H54 (cell line): Measurements from ENCODE around the gene FJX1.

Experiments used
- DNase-seq: peaks from one replicate; pipeline ENCODE4 v3.0.0; 2011; ENCODE audit warnings: low spot score, mixed read lengths; ENCODE audit not compliant: insufficient read length
- FAIRE-seq: peaks from 3 replicates; lab custom pipeline; 2011; peaks lifted over from hg19 to GRCh38; lab: Jason Lieb, UNC
- POLR2A ChIP-seq: IDR thresholded peaks from 2 replicates; pipeline ENCODE4 v1.6.1; 2011; ENCODE audit warnings: low read depth, mild to moderate bottlenecking, low read length

The FJX1 gene, protein sequence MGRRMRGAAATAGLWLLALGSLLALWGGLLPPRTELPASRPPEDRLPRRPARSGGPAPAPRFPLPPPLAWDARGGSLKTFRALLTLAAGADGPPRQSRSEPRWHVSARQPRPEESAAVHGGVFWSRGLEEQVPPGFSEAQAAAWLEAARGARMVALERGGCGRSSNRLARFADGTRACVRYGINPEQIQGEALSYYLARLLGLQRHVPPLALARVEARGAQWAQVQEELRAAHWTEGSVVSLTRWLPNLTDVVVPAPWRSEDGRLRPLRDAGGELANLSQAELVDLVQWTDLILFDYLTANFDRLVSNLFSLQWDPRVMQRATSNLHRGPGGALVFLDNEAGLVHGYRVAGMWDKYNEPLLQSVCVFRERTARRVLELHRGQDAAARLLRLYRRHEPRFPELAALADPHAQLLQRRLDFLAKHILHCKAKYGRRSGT

DNA sequence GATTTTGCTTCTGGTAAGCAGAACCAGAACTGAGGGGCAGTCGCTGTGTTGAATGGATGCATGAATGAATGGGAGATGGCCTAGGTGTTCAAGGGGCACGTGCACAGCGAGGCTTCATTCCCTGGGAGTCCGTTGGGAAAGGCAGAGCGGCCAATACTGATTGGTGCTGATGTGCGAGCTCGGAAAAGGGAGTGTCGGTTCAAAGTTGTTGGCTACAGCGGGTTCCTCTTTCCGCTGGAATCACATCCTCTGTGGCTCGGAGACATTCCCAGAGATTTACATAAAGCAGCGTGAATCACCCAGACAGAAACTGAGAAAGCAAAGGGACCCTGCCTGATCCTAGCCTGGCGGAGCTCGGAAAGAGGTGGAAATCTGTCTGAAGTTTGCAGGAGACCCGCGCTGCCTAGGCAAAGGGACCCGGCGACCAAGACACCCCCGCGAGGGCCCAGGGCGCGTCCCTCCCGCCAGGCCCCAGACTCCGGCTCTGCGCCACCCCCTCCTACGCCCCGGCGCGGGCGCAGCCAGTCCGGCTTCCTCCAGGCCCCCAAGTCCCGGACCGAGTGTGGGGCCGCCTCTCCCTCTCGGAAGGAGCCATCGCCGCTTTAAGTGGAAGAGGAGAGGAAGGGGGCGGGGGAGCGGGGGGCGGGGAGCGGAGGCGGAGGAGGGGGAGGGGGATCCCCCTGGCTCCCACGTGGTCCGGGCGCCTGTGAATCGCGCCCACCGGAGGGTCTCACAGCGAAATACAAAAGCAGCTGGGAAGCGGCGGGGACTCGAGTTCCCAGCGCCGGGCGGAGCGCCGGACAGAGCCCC, at the start of gene FJX1:
Gene FJX1 (plus strand): TSS at position 774 of the 810 bp plus-strand sequence. CDS start 177 bp downstream, outside the sequence.
- peak; percentile 21 for TF ChIP-seq POLR2A
- DNase-seq (peak; percentile 76), FAIRE-seq (peak; percentile 69)

DNA sequence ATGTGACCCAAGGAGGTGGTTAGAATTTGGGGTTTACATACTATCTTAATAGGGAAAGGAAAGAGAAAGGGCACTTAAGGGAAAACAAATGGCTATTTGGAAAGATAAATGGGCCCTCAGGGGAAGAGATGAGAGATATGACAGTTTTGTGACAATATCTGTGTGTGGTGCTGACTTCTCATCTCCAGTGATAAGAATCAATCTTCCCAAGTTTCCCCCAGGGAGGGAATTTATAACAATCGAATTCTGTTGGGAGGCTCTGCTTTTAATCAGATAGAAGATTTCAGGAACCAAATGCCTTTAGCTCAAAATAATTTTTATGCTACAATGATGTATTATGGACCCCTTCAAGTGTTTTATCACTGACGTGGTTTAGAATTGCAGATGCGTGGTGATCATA, 46.6 kb upstream of the FJX1 start:
- DNase-seq (no peak), FAIRE-seq (no peak)
- no peak for TF ChIP-seq POLR2A

DNA sequence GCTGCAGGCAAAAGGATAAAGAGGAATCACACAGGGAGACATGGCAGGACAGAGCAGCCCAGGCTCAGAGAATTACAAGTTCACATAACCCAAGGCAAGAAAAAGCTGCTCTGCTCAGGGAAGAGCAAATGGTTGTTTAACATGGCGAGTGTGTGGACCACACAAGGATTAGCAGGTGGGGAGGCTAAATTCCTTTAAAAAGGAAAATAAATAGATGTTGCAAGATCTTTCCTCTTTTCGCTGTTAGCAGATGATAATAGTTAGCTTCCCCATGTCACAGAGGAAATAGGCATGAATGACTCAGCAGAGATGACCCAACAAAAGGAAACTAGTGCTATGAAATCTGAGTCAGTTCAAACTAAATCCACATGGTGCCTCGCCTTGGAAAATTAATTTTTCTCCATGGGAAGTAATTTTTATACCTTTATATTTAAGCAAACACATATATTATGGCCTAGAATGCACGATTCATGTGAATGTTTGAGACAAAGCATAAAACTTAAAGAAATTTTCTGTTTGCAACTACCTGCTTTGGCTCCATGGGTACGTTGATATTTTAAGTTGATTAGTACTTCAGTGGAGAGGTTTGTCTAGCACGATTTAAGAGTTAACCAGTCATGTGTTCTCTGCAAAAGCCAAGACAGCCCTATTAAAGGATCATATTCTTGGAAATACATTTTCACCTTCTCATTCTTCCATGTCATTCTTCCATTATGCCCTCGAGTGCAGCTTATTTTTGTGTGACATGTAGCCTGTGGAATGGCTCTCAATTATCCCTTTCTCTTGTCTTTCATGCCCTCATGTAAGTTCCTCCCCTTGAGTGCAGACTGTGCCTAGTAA, 38.5 kb upstream of the FJX1 start:
- no peak for FAIRE-seq

GRCh38 chr11:35580397-35580781, 37.9 kb upstream of the FJX1 start:
- no peak for FAIRE-seq

More for the DNA sequence above, 38.5 kb upstream of the FJX1 start:
- no peak for TF ChIP-seq POLR2A
- peak; percentile 42 for DNase-seq

GRCh38 chr11:35582033-35582432, 36.2 kb upstream of the FJX1 start:
- FAIRE-seq (no peak), DNase-seq (no peak)
- no peak for TF ChIP-seq POLR2A

More at GRCh38 chr11:35580397-35580781, 37.9 kb upstream of the FJX1 start:
- DNase-seq: no peak
- no peak for TF ChIP-seq POLR2A

DNA sequence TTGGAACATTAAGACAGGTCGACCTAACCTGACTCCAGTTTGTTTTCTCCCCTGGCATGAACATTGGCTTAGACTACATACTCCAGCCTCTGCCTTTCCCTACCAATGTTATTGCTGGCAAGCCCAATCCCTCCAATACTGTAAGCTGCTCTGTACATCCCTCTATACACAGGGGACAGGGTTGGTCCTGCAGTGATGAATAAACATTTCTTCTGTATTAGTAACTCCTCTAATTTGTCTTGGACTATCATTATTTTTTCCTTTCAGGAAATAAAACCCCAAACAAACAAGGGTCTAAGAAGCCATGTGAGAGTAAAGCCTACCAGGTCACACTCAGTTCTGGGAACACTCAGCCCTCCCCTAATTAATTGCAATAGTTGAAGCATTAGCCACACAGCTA, 35.1 kb upstream of the FJX1 start:
- no peak for TF ChIP-seq POLR2A
- no peak for DNase-seq
- no peak for FAIRE-seq

DNA sequence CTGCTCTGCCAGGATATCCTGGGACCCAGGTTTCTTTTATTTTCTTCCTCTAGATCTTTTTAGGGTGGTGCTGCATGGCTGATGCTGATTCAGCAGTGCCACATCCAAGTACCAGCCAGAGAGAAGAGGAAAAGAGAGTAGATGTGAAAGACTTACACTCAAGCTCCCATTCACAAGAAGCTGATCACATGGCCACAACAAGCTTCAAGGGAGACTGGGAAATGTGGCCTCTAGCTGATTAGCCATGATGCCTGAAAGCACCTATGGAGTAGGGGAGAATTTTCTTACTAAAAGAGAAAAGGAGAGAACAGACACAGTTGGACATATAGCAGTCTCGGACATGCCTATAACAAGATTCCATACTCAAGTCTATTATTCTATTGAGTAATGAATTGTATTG, 34.4 kb upstream of the FJX1 start:
- TF ChIP-seq POLR2A: no peak
- no peak for DNase-seq
- FAIRE-seq: no peak

- FAIRE-seq (no peak), DNase-seq (no peak)
- no peak for TF ChIP-seq POLR2A
Measured at GRCh38 chr11:35584321-35584720, 33.9 kb upstream of the FJX1 start.

GRCh38 chr11:35585416-35585815, 32.8 kb upstream of the FJX1 start:
- DNase-seq: no peak
- no peak for TF ChIP-seq POLR2A
- FAIRE-seq: no peak

- FAIRE-seq: no peak
Measured at GRCh38 chr11:35586222-35586621, 32.0 kb upstream of the FJX1 start.

DNA sequence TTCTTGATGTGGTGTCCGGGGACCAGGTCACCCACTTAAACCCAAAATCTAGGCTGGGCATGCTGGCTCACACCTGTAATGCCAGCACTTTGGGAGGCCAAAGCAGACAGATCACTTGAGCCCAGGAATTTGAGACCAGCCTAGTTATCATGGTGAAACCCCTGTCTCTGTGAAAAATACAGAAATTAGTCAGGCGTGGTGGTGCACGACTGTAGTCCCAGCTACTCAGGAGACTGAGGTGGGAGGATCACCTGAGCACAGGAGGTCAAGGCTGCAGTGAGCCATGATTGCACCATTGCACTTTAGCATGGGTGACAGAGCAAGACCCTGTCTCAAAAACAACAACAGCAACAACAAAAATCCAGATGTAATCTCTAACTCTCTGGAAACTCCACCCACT, 30.3 kb upstream of the FJX1 start:
- no peak for TF ChIP-seq POLR2A
- no peak for DNase-seq
- FAIRE-seq: no peak

More at GRCh38 chr11:35586222-35586621, 32.0 kb upstream of the FJX1 start:
- no peak for TF ChIP-seq POLR2A
- DNase-seq: no peak

GRCh38 chr11:35588627-35589026, 29.6 kb upstream of the FJX1 start:
- TF ChIP-seq POLR2A: no peak
- FAIRE-seq (no peak), DNase-seq (no peak)

DNA sequence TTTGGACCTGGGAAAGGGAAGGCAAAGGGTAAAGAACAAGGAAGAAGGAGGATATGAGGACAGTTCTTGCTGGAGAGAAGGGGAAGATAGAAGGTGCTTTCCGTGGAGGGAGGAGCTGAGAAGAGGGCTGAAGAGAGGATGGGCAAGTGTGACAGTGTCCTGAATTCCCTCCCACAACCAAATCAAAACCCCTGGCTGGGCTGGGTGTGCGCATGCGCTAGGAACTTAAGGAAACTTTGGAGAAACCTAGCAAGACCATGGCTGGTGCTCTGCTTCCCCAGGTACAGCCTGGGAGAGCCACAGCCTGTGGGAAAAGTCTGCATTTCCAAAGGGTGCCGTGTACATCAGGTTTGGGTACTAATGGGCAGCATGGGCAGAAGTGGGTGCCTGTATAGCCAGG, 29.0 kb upstream of the FJX1 start:
- FAIRE-seq (no peak), DNase-seq (no peak)
- no peak for TF ChIP-seq POLR2A
